NCI-H1436 (cell line): ENCODE measurements around the gene SEC23A.

ENCODE experiments used
- DNase-seq: peaks from one replicate; lab custom pipeline; 2025; lab: John Stamatoyannopoulos, UW

Gene SEC23A

DNA sequence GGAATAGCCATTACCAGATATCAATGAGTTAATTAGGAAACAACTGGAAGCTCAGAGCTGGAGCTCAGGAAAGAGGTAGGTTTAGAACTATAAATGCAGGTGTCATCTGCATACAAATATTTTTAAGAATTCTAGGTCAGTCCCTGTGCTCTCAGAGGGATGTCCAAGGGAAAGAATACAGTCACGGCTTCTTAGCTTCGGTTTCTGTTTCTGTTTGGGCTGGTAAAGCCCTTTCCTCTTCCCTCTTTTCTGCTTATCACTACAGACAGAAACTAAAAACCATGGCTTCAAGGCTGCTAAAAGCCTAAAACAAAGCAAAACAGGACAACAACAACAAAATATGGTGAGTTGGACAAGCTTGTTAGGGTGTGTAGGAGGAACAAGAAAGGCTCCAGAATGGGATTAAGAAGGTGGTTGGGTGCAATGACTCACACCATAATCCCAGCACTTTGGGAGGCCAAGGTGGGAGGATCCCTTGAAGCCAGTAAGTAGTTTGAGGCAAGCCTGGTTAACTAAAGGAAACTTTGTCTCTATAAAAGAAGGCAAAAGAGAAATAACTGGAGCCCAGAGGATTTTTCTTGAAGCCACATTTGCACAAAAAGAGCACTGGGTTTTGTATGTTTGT, 113.0 kb downstream of the SEC23A start:
- no peak for DNase-seq

- DNase-seq, result no peak
Observed at GRCh38 chr14:38987781-38988180, 115.3 kb downstream of the SEC23A start.

GRCh38 chr14:38982837-38983236, 120.2 kb downstream of the SEC23A start:
- DNase-seq, result no peak

DNA sequence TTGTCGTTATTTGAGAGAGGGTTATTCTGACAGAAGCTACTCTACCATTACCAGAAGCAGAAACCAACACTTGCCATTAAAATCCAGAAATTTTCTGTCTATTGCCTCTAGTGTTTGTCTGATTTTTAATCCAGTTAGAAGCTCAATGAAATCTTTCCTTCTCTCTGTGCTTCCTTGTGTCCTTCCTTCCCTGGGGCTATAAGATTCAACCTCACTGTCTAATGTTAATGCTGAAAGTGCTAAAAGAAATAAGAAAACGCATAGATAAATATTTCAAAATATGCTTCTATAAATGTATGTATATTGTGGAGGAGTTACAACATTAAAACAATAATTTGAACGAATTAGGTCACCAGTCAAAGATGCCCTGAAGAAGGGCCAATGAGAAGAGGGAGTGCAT, 120.8 kb downstream of the SEC23A start:
- DNase-seq, result no peak
